HUES48 (cell line): ENCODE results near the gene CDC5L.

Experiments
- H3K27ac ChIP-seq: one replicate; pipeline ENCODE4 v1.7.0; 2013; ENCODE audit warnings: low read depth, low read length, inconsistent platforms
- H3K27me3 ChIP-seq: 2 replicates; pipeline ENCODE4 v1.6.1; 2013; ENCODE audit warnings: mild to moderate bottlenecking, low read length; ENCODE audit not compliant: control insufficient read depth, insufficient read depth
- H3K36me3 ChIP-seq: 2 replicates; pipeline ENCODE4 v1.6.1; 2013; ENCODE audit warnings: low read length; ENCODE audit not compliant: control insufficient read depth, insufficient read depth
- H3K4me1 ChIP-seq: 2 replicates; pipeline ENCODE4 v1.6.1; 2013; ENCODE audit warnings: mild to moderate bottlenecking, low read length; ENCODE audit not compliant: control insufficient read depth, insufficient read depth
- H3K4me3 ChIP-seq: 2 replicates; pipeline ENCODE4 v1.5.1; 2013; ENCODE audit warnings: mild to moderate bottlenecking, low read depth, low read length
- H3K9ac ChIP-seq: 2 replicates; pipeline ENCODE4 v1.6.1; 2013; ENCODE audit warnings: mild to moderate bottlenecking, low read depth, low read length, moderate library complexity
- H3K9me3 ChIP-seq: 2 replicates; pipeline ENCODE4 v1.6.1; 2013; ENCODE audit warnings: low read length; ENCODE audit not compliant: control insufficient read depth, insufficient read depth

The CDC5L gene

DNA sequence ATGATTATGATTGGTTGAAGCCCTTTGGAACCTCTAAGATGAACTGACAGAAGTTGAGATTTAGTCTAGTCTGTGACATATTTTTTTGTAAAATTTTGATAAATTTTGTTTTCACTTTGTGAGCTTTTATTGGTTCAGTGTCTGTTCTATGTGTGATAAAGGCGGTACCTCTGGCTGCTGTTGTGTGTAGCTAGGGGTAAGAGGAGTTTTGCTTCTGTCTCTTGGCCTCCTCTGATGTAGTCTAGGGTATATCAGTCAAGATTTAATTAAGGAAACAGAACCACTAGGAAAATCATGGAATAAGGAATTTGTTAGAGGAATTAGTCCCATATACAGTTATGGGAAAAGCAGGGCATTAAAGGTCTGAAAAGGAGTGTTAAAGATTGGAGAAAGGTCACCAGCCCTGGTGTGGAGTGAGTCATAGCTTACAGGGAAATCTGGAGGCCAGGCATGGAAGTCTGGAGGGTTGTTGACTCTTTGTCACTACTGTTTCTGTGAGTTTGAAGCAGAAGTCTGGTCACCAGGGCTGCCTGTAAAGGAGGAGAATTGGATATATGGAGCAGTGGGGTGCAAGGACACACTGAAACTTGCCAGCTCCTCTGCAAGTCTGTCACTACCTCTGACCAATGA, 28.5 kb downstream of the CDC5L start:
- no peak overlapping the region for H3K4me3 ChIP-seq
- no peak overlapping the region for H3K9ac ChIP-seq
- H3K36me3 ChIP-seq = peaks cover 78% of the 10 kb centered on the region
- no peak overlapping the region for H3K27ac ChIP-seq
- H3K9me3 ChIP-seq = no peaks in the 10 kb centered on the region
- no peaks in the 10 kb centered on the region for H3K4me1 ChIP-seq
- no peaks in the 10 kb centered on the region for H3K27me3 ChIP-seq

GRCh38 chr6:44422531-44422930, 35.0 kb downstream of the CDC5L start:
- Histone ChIP-seq H3K9ac (no peak overlapping the region), H3K4me1 (no peaks in the 10 kb centered on the region), H3K36me3 (peaks cover 88% of the 10 kb centered on the region), H3K27me3 (no peaks in the 10 kb centered on the region), H3K9me3 (no peaks in the 10 kb centered on the region), H3K27ac (no peak overlapping the region), H3K4me3 (no peak overlapping the region)

DNA sequence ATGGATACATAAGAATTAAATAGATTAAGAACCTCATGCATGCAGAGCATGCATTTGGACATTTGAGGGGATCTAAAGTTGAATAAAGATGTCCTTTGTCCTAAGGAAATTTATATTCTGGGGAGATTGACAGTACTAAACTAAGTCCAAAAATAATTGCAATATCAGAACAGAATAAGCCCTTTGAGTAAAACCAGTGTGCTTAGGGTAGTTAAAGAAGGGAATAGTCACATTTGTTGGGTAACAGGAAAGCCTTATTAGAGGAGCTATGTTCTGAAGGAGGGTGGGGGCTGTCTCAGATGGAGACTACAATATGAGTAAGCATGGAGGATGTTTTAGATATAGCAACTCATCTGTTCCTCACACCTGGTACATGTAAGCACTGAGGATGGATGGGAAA, 35.8 kb downstream of the CDC5L start:
- H3K4me3 ChIP-seq = no peak overlapping the region
- H3K4me1 ChIP-seq = no peaks in the 10 kb centered on the region
- no peak overlapping the region for H3K27ac ChIP-seq
- H3K9ac ChIP-seq = no peak overlapping the region
- H3K36me3 ChIP-seq = peaks cover 93% of the 10 kb centered on the region
- H3K9me3 ChIP-seq = no peaks in the 10 kb centered on the region
- no peaks in the 10 kb centered on the region for H3K27me3 ChIP-seq

GRCh38 chr6:44425951-44426350, 38.4 kb downstream of the CDC5L start:
- no peaks in the 10 kb centered on the region for H3K27me3 ChIP-seq
- H3K9ac ChIP-seq = no peak overlapping the region
- H3K9me3 ChIP-seq = no peaks in the 10 kb centered on the region
- H3K36me3 ChIP-seq = peaks cover 91% of the 10 kb centered on the region
- no peak overlapping the region for H3K27ac ChIP-seq
- H3K4me1 ChIP-seq = no peaks in the 10 kb centered on the region
- no peak overlapping the region for H3K4me3 ChIP-seq

GRCh38 chr6:44428682-44429081, 41.2 kb downstream of the CDC5L start:
- H3K36me3 ChIP-seq = peaks cover 81% of the 10 kb centered on the region

GRCh38 chr6:44430326-44430725, 42.8 kb downstream of the CDC5L start:
- no peak overlapping the region for H3K27ac ChIP-seq
- no peak overlapping the region for H3K4me3 ChIP-seq
- H3K4me1 ChIP-seq = no peaks in the 10 kb centered on the region
- H3K27me3 ChIP-seq = no peaks in the 10 kb centered on the region
- no peak overlapping the region for H3K9ac ChIP-seq
- peaks cover 64% of the 10 kb centered on the region for H3K36me3 ChIP-seq
- H3K9me3 ChIP-seq = no peaks in the 10 kb centered on the region

More at GRCh38 chr6:44428682-44429081, 41.2 kb downstream of the CDC5L start:
- Histone ChIP-seq H3K27ac (no peak overlapping the region), H3K9me3 (no peaks in the 10 kb centered on the region), H3K27me3 (no peaks in the 10 kb centered on the region), H3K9ac (no peak overlapping the region), H3K4me1 (no peaks in the 10 kb centered on the region), H3K4me3 (no peak overlapping the region)

- H3K27ac ChIP-seq = no peak overlapping the region
Measured at GRCh38 chr6:44431118-44431725, 43.7 kb downstream of the CDC5L start.

DNA sequence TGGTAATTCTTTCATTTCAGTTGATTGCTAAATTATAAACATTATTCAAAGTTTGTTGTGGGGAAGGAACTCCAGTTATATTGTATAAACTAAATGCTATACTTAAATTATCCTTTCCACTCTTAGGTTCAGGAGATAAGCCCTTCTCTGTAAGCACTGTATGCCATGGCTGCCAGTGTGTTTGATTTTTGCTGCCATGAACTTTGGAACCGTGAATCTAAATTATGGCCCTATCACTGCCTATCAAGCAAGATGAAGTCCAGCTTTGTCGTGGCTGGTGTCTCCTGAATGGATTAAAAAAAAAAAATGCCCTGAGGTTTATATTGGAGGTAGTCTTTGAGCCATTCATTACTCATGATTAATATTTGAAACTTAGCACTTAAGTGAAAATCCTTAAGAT, 44.7 kb downstream of the CDC5L start:
- Histone ChIP-seq H3K27ac (no peak overlapping the region), H3K4me1 (no peaks in the 10 kb centered on the region)

More at GRCh38 chr6:44431118-44431725, 43.7 kb downstream of the CDC5L start:
- no peak overlapping the region for H3K9ac ChIP-seq
- no peaks in the 10 kb centered on the region for H3K4me1 ChIP-seq
- no peak overlapping the region for H3K4me3 ChIP-seq
- H3K27me3 ChIP-seq = no peaks in the 10 kb centered on the region
- H3K36me3 ChIP-seq = peaks cover 56% of the 10 kb centered on the region
- H3K9me3 ChIP-seq = no peaks in the 10 kb centered on the region

GRCh38 chr6:44432726-44433125, 45.2 kb downstream of the CDC5L start:
- Histone ChIP-seq H3K9me3 (no peaks in the 10 kb centered on the region), H3K36me3 (peaks cover 40% of the 10 kb centered on the region), H3K4me3 (no peak overlapping the region), H3K4me1 (no peaks in the 10 kb centered on the region), H3K9ac (no peak overlapping the region), H3K27me3 (no peaks in the 10 kb centered on the region), H3K27ac (no peak overlapping the region)

More for the DNA sequence above, 44.7 kb downstream of the CDC5L start:
- no peaks in the 10 kb centered on the region for H3K27me3 ChIP-seq
- peaks cover 45% of the 10 kb centered on the region for H3K36me3 ChIP-seq
- H3K4me3 ChIP-seq = no peak overlapping the region
- H3K9ac ChIP-seq = no peak overlapping the region
- no peaks in the 10 kb centered on the region for H3K9me3 ChIP-seq

DNA sequence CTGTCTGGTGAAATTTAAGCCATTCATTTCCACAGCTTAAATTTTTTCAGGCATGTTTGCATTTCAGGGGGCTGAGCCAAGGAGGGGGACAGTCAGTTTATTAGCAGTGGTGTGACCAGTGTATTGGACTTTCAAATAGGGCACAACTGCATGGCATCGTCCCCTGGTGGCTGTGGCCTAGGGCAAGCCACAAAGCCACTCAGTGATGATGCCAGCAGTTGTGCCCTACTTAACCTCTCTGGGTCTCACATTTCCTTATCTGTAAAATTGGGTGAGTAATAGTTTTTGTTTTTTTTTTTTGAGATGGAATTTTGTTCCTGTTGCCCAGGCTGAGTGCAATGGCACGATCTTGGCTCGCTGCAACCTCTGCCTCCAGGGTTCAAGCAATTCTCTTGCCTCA, 48.0 kb downstream of the CDC5L start:
- no peaks in the 10 kb centered on the region for H3K4me1 ChIP-seq
- H3K36me3 ChIP-seq = peaks cover 17% of the 10 kb centered on the region
- no peak overlapping the region for H3K9ac ChIP-seq
- no peaks in the 10 kb centered on the region for H3K27me3 ChIP-seq
- no peaks in the 10 kb centered on the region for H3K9me3 ChIP-seq
- no peak overlapping the region for H3K27ac ChIP-seq
- H3K4me3 ChIP-seq = no peak overlapping the region

DNA sequence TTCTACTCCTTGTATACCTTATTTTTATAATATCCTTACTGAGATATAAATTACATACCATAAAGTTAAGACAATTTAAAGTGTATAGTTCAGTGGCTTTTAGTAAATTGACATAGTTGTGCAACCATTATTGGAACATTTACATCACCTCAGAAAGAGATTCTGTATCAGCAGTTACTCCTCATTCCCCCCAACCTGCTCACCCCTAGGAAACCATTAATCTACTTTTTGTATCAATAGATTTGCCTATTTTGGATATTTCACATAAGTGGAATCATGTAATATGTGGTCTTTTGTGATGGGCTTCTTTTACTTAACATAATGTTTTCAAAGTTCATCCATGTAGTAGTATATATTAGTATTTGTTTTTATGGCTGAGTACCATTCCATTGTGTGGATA, 51.3 kb downstream of the CDC5L start:
- Histone ChIP-seq H3K9me3 (no peaks in the 10 kb centered on the region), H3K36me3 (no peaks in the 10 kb centered on the region), H3K9ac (no peak overlapping the region), H3K4me3 (no peak overlapping the region), H3K4me1 (no peaks in the 10 kb centered on the region), H3K27me3 (no peaks in the 10 kb centered on the region), H3K27ac (no peak overlapping the region)
